H9 (cell line): ENCODE results near the gene SULF2. TPM values are rescaled to one million over a fixed set of nuclear protein-coding genes. Genes with fewer than 3 reads are reported as not detected.

Source experiments
- DNase-seq: peaks from one replicate; pipeline ENCODE4 v3.0.0-alpha.2; 2017
- H2AFZ ChIP-seq: one replicate; pipeline ENCODE4 v1.6.1; 2013; ENCODE audit warnings: mild to moderate bottlenecking, low read length, control low read depth, moderate library complexity
- H2AK5ac ChIP-seq: 2 replicates; pipeline ENCODE4 v1.6.1; 2013; ENCODE audit warnings: low read length, control low read depth, mixed read lengths; ENCODE audit not compliant: insufficient read length
- H2BK120ac ChIP-seq: one replicate; pipeline ENCODE4 v1.6.1; 2013; ENCODE audit warnings: low read depth, mild to moderate bottlenecking, low read length, control low read depth, inconsistent platforms; ENCODE audit not compliant: poor library complexity, severe bottlenecking
- H2BK12ac ChIP-seq: 2 replicates; pipeline ENCODE4 v1.6.1; 2013; ENCODE audit warnings: low read length, control low read depth, mixed read lengths, low read depth; ENCODE audit not compliant: insufficient read length
- H2BK15ac ChIP-seq: 2 replicates; pipeline ENCODE4 v1.6.1; 2013; ENCODE audit warnings: low read depth, low read length, control low read depth
- H2BK20ac ChIP-seq: one replicate; pipeline ENCODE4 v1.6.1; 2013; ENCODE audit warnings: low read depth, mild to moderate bottlenecking, low read length, control low read depth, inconsistent platforms; ENCODE audit not compliant: poor library complexity, severe bottlenecking
- H2BK5ac ChIP-seq: 2 replicates; pipeline ENCODE4 v1.6.1; 2013; ENCODE audit warnings: low read length, control low read depth, mixed read lengths; ENCODE audit not compliant: insufficient read length
- H3K14ac ChIP-seq: 2 replicates; pipeline ENCODE4 v1.6.1; 2013; ENCODE audit warnings: low read length, control low read depth; ENCODE audit not compliant: insufficient read depth
- H3K18ac ChIP-seq: 2 replicates; pipeline ENCODE4 v1.6.1; 2013; ENCODE audit warnings: low read depth, mild to moderate bottlenecking, mixed read lengths, low read length, control low read depth; ENCODE audit not compliant: insufficient read length
- H3K23ac ChIP-seq: 2 replicates; pipeline ENCODE4 v1.6.1; 2013; ENCODE audit warnings: low read length, control low read depth, mixed read lengths, low read depth; ENCODE audit not compliant: insufficient read length
- H3K23me2 ChIP-seq: 2 replicates; pipeline ENCODE4 v1.6.1; 2013; ENCODE audit warnings: low read depth, mild to moderate bottlenecking, mixed read lengths, low read length, control low read depth; ENCODE audit not compliant: insufficient read length, poor library complexity, severe bottlenecking
- H3K27ac ChIP-seq: 2 replicates; pipeline ENCODE4 v1.5.1; 2013; ENCODE audit warnings: low read length, control low read depth, mixed read lengths, low read depth; ENCODE audit not compliant: insufficient read length
- H3K27me3 ChIP-seq: 2 replicates; pipeline ENCODE4 v1.6.1; 2013; ENCODE audit warnings: low read length, control low read depth, inconsistent platforms; ENCODE audit not compliant: insufficient read depth
- H3K4ac ChIP-seq: 2 replicates; pipeline ENCODE4 v1.6.1; 2013; ENCODE audit warnings: low read depth, mild to moderate bottlenecking, control low read depth, inconsistent platforms, low read length, moderate library complexity
- H3K4me1 ChIP-seq: 2 replicates; pipeline ENCODE4 v1.6.1; 2013; ENCODE audit warnings: low read length, control low read depth, inconsistent platforms; ENCODE audit not compliant: insufficient read depth
- H3K4me2 ChIP-seq: 2 replicates; pipeline ENCODE4 v1.6.1; 2013; ENCODE audit warnings: low read length, control low read depth, mixed read lengths; ENCODE audit not compliant: insufficient read length, insufficient read depth
- H3K56ac ChIP-seq: 2 replicates; pipeline ENCODE4 v1.6.1; 2013; ENCODE audit warnings: low read depth, mild to moderate bottlenecking, mixed read lengths, low read length, control low read depth; ENCODE audit not compliant: insufficient read length
- H3K79me1 ChIP-seq: 2 replicates; pipeline ENCODE4 v1.6.1; 2013; ENCODE audit warnings: low read depth, mild to moderate bottlenecking, moderate library complexity, low read length, control low read depth, inconsistent platforms; ENCODE audit not compliant: insufficient read depth, poor library complexity, severe bottlenecking
- H3K79me2 ChIP-seq: 2 replicates; pipeline ENCODE4 v1.6.1; 2013; ENCODE audit warnings: low read length, control low read depth, inconsistent platforms; ENCODE audit not compliant: insufficient read depth
- H3K9ac ChIP-seq: 2 replicates; pipeline ENCODE4 v1.6.1; 2013; ENCODE audit warnings: low read length, control low read depth, mixed read lengths; ENCODE audit not compliant: insufficient read length; ENCODE audit errors: extremely low read depth
- H3K9me3 ChIP-seq: one replicate; pipeline ENCODE4 v1.6.1; 2013; ENCODE audit warnings: low read depth, low read length, inconsistent platforms; ENCODE audit not compliant: control insufficient read depth
- H3T11ph ChIP-seq: one replicate; pipeline ENCODE4 v1.6.1; 2013; ENCODE audit warnings: mild to moderate bottlenecking, low read length, control low read depth, inconsistent platforms
- H4K20me1 ChIP-seq: one replicate; pipeline ENCODE4 v1.6.1; 2013; ENCODE audit not compliant: control insufficient read depth, insufficient read length, insufficient read depth
- H4K5ac ChIP-seq: 2 replicates; pipeline ENCODE4 v1.6.1; 2013; ENCODE audit warnings: low read depth, mild to moderate bottlenecking, mixed read lengths, low read length, control low read depth; ENCODE audit not compliant: insufficient read length
- H4K8ac ChIP-seq: replicated peaks from 2 replicates; pipeline ENCODE4 v1.6.1; 2013; ENCODE audit warnings: low read length, control low read depth, mixed read lengths, low read depth; ENCODE audit not compliant: insufficient read length
- H4K91ac ChIP-seq: 2 replicates; pipeline ENCODE4 v1.6.1; 2013; ENCODE audit warnings: low read depth, mild to moderate bottlenecking, moderate library complexity, mixed read lengths, low read length, control low read depth; ENCODE audit not compliant: insufficient read length
- H3K27ac Mint-ChIP-seq, 3 experiments: 2 replicates in 2 of 3; 3 replicates in 1 of 3; pipeline ENCODE4 v1.8.0; 2020 to 2021; ENCODE audit warnings: mixed read lengths in 3 of 3, mild to moderate bottlenecking in 1 of 3, moderate library complexity in 1 of 3
- H3K27me3 Mint-ChIP-seq: 2 replicates; pipeline ENCODE4 v1.8.0; 2021; ENCODE audit warnings: low read depth, mild to moderate bottlenecking, moderate library complexity, mixed read lengths
- H3K36me3 Mint-ChIP-seq, 3 experiments: 2 replicates in 2 of 3; 3 replicates in 1 of 3; pipeline ENCODE4 v1.8.0; 2020 to 2021; ENCODE audit warnings: low read depth in 3 of 3, mixed read lengths in 3 of 3; ENCODE audit not compliant: insufficient read depth in 1 of 3
- H3K4me1 Mint-ChIP-seq, 2 experiments: 2 replicates each; pipeline ENCODE4 v1.8.0; 2020; ENCODE audit warnings: mixed read lengths in 2 of 2
- H3K4me3 Mint-ChIP-seq, 2 experiments: 2 replicates in 1 of 2; 3 replicates in 1 of 2; pipeline ENCODE4 v1.8.0; 2020 to 2021; ENCODE audit warnings: mild to moderate bottlenecking in 2 of 2, mixed read lengths in 2 of 2, moderate library complexity in 1 of 2
- H3K9me3 Mint-ChIP-seq, 2 experiments: 2 replicates in 1 of 2; 3 replicates in 1 of 2; pipeline ENCODE4 v1.8.0; 2020; ENCODE audit warnings: mild to moderate bottlenecking in 2 of 2, mixed read lengths in 2 of 2, moderate library complexity in 1 of 2
- CTCF ChIP-seq: fragments of 200-600 bp; sonication (generic); conservative IDR thresholded peaks from 3 replicates; pipeline ENCODE4 v1.8.0; 2021; ENCODE audit warnings: antibody characterized with exemption, mild to moderate bottlenecking
- WGBS: extraction: QIAGEN DNeasy Blood & Tissue Kit; methylation state at CpG from one replicate; pipeline ENCODE4 v1.1.7; 2013; ENCODE audit warnings: missing lambda C conversion rate, low lambda C conversion rate, mixed read lengths; ENCODE audit not compliant: insufficient read length; ENCODE audit errors: extremely low coverage; 5-methylcytosine and 5-hydroxymethylcytosine counted together
- total RNA-seq: library from RNA; stranded (reverse); gene quantifications from 2 replicates; pipeline ENCODE4 v1.2.1, GENCODE V29; 2021

Gene SULF2
- total RNA-seq, 1 experiment from 2014 or later: 31.2 TPM

GRCh38 chr20:47694021-47694818 is 91.1 kb downstream of the SULF2 start:
- H3K27ac Mint-ChIP-seq: no peak overlapping the region

More at GRCh38 chr20:47694021-47694818, 91.1 kb downstream of the SULF2 start:
- no peak overlapping the region for H4K8ac ChIP-seq
- H3K18ac ChIP-seq: no peak overlapping the region
- no peak overlapping the region; the same call in 1 of the 2 replicates for H3K14ac ChIP-seq
- WGBS: no CpG with 5 or more reads among the region's 21 CpGs
- no peak overlapping the region for H4K91ac ChIP-seq
- Mint-ChIP-seq H3K4me1 (peaks cover 10 to 13% of the 10 kb centered on the region in 2 experiments), H3K36me3 (no peaks in the 10 kb centered on the region), H3K27me3 (no peaks in the 10 kb centered on the region), H3K4me3 (no peak overlapping the region), H3K9me3 (no peaks in the 10 kb centered on the region)
- no peak overlapping the region for H2BK12ac ChIP-seq
- no peak overlapping the region for H2BK20ac ChIP-seq
- no peak overlapping the region for H3K9ac ChIP-seq
- no peak overlapping the region for H3K56ac ChIP-seq
- H3K23ac ChIP-seq: no peak overlapping the region
- H2BK15ac ChIP-seq: no peak overlapping the region
- H3K4me1 ChIP-seq: no peaks in the 10 kb centered on the region
- no peak for TF ChIP-seq CTCF
- no peak overlapping the region for H3K4ac ChIP-seq
- DNase-seq: no peak
- H3K23me2 ChIP-seq: no peaks in the 10 kb centered on the region
- no peaks in the 10 kb centered on the region for H3K27me3 ChIP-seq
- H3T11ph ChIP-seq: no peak overlapping the region
- H3K4me2 ChIP-seq: no peak overlapping the region
- peaks cover 8% of the 10 kb centered on the region for H3K9me3 ChIP-seq
- H4K5ac ChIP-seq: no peak overlapping the region
- no peak overlapping the region for H2BK5ac ChIP-seq
- H2BK120ac ChIP-seq: no peak overlapping the region
- no peaks in the 10 kb centered on the region for H3K79me1 ChIP-seq
- H3K27ac ChIP-seq: no peak overlapping the region
- no peak overlapping the region for H2AK5ac ChIP-seq
- H2AFZ ChIP-seq: no peak overlapping the region
- H4K20me1 ChIP-seq: no peaks in the 10 kb centered on the region
- H3K79me2 ChIP-seq: no peaks in the 10 kb centered on the region
